Fibroblast of mammary gland (primary cell): ENCODE results near the gene GCH1.

Source experiments
- DNase-seq: peaks from one replicate; pipeline ENCODE4 v3.0.0-alpha.2; 2010; ENCODE audit warnings: low read depth
- H3K4me3 ChIP-seq: 2 replicates; pipeline ENCODE4 v1.5.1; 2011; ENCODE audit warnings: low read depth, mild to moderate bottlenecking, low read length, moderate library complexity; ENCODE audit not compliant: control insufficient read depth
- TF ChIP-seq, protein P1 (sequence below): conservative IDR thresholded peaks from 2 replicates; pipeline ENCODE4 v1.5.1; 2011; ENCODE audit warnings: low read depth, low read length, inconsistent platforms; ENCODE audit not compliant: control insufficient read depth, insufficient read depth

The GCH1 gene, protein sequence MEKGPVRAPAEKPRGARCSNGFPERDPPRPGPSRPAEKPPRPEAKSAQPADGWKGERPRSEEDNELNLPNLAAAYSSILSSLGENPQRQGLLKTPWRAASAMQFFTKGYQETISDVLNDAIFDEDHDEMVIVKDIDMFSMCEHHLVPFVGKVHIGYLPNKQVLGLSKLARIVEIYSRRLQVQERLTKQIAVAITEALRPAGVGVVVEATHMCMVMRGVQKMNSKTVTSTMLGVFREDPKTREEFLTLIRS

DNA sequence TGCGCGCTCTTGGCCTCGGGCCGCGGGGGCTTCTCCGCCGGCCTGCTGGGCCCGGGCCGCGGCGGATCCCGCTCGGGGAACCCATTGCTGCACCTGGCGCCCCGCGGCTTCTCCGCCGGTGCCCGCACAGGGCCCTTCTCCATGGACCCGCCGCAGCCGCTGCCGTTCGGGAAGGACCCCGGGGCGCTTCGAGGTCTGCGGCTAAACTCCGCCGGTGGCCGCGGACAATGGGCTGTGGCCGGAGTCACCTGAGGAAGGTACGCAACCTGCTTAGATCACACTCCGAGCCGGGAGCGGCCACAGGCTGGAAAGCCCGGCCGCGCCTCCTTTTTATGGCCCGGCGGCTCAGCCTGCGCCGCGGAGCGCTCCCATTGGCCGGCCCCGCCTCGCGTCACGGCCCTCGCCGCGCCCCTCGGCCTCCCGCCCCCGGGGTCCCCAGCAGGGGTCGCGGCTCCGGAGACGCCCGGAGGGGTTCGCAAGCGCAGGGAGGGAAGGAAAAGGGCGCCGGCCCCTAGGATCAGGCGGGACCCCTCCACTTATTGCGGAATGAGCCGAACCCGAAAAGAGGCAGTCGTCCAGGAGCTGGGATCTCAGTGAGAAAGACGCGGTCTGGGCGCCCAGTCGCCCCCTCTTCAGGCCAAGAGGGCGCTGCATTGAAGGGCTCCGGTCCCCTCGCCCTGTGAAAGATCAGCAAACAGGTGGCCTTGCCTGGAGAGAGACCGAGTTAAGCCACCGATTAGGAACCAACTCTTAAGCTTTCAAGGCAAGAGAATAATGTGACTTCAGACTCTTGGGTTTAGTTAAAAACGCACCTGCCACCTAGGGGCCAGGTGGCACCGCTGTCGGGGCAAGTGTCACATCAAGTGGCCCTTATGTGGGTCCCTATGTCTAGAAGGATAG, at the start of gene GCH1:
TSS of gene GCH1 (minus strand) at position 306 of the 900 bp plus-strand sequence. CDS start at position 143, 163 bp downstream.
- no peak for DNase-seq
- H3K4me3 ChIP-seq: peak within 1 kb of the TSS; percentile 70
- TF ChIP-seq, protein P1, sequence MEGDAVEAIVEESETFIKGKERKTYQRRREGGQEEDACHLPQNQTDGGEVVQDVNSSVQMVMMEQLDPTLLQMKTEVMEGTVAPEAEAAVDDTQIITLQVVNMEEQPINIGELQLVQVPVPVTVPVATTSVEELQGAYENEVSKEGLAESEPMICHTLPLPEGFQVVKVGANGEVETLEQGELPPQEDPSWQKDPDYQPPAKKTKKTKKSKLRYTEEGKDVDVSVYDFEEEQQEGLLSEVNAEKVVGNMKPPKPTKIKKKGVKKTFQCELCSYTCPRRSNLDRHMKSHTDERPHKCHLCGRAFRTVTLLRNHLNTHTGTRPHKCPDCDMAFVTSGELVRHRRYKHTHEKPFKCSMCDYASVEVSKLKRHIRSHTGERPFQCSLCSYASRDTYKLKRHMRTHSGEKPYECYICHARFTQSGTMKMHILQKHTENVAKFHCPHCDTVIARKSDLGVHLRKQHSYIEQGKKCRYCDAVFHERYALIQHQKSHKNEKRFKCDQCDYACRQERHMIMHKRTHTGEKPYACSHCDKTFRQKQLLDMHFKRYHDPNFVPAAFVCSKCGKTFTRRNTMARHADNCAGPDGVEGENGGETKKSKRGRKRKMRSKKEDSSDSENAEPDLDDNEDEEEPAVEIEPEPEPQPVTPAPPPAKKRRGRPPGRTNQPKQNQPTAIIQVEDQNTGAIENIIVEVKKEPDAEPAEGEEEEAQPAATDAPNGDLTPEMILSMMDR: no peak

DNA sequence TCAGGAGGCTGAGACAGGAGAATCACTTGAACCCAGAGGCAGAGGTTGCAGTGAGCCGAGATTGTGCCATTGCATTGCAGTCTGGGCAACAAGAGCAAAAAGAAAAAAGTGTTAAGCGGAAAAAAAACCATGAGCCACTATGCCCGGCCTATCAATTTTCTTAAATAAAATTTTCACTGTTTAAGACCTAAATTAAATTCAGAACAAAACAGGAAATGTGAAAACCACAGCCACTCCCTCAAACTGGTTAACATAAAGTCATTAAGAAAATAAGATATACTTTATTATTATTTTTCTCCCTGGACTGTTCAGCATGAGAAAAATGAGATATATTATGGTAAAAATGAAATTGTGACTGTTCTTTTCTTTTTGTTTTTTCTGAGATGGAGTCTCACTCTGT, 44.6 kb upstream of the GCH1 start:
- H3K4me3 ChIP-seq: no peak overlapping the region
- TF ChIP-seq, protein P1: no peak
- DNase-seq: no peak

DNA sequence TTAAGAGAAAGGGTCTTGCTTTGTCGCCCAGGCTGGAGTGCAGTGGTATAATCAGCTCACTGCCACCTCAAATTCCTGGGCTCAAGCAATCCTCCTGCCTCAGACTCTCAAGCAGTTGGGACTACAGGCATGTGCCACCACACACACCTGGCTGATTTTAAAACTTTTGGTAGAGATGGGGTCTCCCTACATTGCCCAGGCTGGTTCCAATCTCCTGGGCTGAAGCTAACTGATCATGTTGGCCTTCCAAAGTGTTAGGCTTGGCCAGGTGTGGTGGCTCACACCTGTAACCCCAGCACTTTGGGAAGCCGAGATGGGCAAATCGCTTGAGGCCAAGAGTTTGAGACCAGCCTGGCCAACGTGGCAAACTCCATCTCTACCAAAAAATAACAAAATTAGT, 43.9 kb upstream of the GCH1 start:
- H3K4me3 ChIP-seq: no peak overlapping the region
- no peak for DNase-seq
- TF ChIP-seq, protein P1: no peak

DNA sequence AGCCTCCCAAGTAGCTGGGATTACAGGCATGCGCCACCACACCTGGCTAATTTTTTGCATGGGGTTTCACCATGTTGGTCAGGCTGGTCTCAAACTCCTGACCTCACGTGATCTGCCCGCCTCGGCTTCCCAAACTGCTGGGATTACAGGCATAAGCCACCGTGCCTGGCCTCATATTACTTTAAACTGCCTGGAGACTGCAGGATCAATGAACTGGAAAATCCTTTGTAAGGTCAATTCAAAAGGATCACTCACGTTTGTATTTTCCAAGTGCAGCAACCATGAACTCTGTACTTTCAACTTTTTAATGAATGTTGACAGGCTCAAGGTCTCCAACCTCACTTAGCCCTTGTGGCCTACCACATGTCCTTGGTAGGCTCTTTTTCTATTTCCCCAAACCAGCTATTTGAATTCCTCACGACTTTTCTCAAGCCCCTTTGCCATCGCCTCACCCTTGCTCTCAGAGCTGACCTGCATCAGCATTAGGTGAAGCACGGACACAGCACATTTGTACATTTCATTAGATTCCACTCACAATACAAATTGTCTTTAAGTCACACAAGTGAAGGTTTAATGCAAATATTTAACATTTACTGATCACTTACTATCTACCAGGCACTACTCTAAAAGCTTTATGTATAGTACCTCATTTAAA, 42.2 kb upstream of the GCH1 start:
- TF ChIP-seq, protein P1: no peak
- H3K4me3 ChIP-seq: no peak overlapping the region
- DNase-seq: no peak

DNA sequence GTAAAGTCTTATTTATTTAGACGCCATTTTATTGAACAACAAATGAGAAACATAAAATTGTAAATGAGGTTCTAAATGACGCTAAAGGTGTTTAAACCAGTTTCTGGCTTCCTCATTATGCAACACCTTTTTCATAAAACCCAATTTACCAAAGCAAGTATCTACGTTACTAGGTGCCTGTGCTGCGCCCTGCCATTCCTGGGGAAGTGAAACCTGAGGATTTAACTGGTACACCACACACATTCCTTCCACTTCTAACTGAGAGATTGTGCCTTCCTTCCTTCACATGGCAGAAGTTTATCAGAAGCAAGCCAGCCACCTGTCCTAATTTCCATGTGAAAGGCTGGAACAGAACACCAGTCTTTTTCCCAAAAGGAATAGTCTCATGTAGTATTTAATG, 40.3 kb upstream of the GCH1 start:
- no peak overlapping the region for H3K4me3 ChIP-seq
- TF ChIP-seq, protein P1: no peak
- no peak for DNase-seq

DNA sequence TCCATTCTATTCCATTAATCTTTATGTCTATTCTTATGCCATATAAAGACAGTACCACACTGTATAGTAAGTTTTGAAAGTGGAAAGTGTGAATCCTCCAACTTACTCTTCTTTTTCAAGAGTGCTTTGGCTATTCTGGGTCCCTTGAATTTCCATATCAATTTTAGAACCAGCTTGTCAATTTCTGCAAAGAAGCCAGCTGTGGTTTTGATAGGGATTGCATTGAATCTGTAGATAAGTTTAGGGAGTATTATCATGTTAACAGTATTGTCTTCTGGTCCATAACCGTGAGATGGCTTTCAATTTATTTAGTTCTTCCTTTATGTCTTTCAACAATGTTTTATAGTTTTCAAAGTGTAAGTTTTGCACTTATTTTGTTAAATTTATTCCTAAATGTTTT, 34.2 kb upstream of the GCH1 start:
- TF ChIP-seq, protein P1: no peak
- DNase-seq: no peak
- H3K4me3 ChIP-seq: no peak overlapping the region
